GM23338 (cell line): ENCODE measurements around the gene OR4D2. TPM values are rescaled to one million over a fixed set of nuclear protein-coding genes. Genes with fewer than 3 reads are reported as not detected.

Experiments used
- ATAC-seq: fragments of 200-7000 bp; cut with Tn5 transposase; 3 replicates; pipeline ENCODE4 v1.9.1; 2020
- DNase-seq: peaks from one replicate; pipeline ENCODE4 v3.0.0-alpha.2; 2015; ENCODE audit warnings: low spot score
- H2AFZ ChIP-seq: fragments of 200-600 bp; sonication (generic); 2 replicates; pipeline ENCODE4 v1.8.0; 2016; ENCODE audit warnings: antibody characterized with exemption, mild to moderate bottlenecking, moderate library complexity
- H3F3A ChIP-seq: fragments of 200-600 bp; sonication (generic); replicated peaks from 2 replicates; pipeline ENCODE4 v1.8.0; 2017; ENCODE audit warnings: antibody characterized with exemption, mixed run types, low read depth
- H3K27ac ChIP-seq: fragments of 200-600 bp; sonication (generic); 2 replicates; pipeline ENCODE4 v1.6.1; 2016; ENCODE audit warnings: low read depth
- H3K27me3 ChIP-seq: fragments of 200-600 bp; sonication (generic); 2 replicates; pipeline ENCODE4 v1.8.0; 2016; ENCODE audit warnings: mild to moderate bottlenecking, mixed run types, moderate library complexity; ENCODE audit not compliant: insufficient read depth
- H3K36me3 ChIP-seq: fragments of 200-600 bp; sonication (generic); 2 replicates; pipeline ENCODE4 v1.8.0; 2016; ENCODE audit warnings: mild to moderate bottlenecking; ENCODE audit not compliant: insufficient read depth
- H3K4me1 ChIP-seq: fragments of 200-600 bp; sonication (generic); 2 replicates; pipeline ENCODE4 v1.8.0; 2016; ENCODE audit warnings: mild to moderate bottlenecking, moderate library complexity; ENCODE audit not compliant: insufficient read depth
- H3K4me2 ChIP-seq: fragments of 200-600 bp; sonication (generic); 2 replicates; pipeline ENCODE4 v1.7.1; 2017; ENCODE audit warnings: mixed run types
- H3K4me3 ChIP-seq: fragments of 200-600 bp; sonication (generic); 2 replicates; pipeline ENCODE4 v1.6.1; 2016; ENCODE audit warnings: mixed run types
- H3K79me2 ChIP-seq: fragments of 200-600 bp; sonication (generic); replicated peaks from 2 replicates; pipeline ENCODE4 v1.8.0; 2017; ENCODE audit warnings: mild to moderate bottlenecking; ENCODE audit not compliant: insufficient read depth
- H3K9me2 ChIP-seq: fragments of 200-600 bp; sonication (generic); 2 replicates; pipeline ENCODE4 v1.8.0; 2017; ENCODE audit not compliant: insufficient read depth
- H4K20me1 ChIP-seq: fragments of 200-600 bp; sonication (generic); replicated peaks from 2 replicates; pipeline ENCODE4 v1.8.0; 2017; ENCODE audit warnings: mild to moderate bottlenecking; ENCODE audit not compliant: insufficient read depth
- H3K27ac Mint-ChIP-seq: 2 replicates; pipeline ENCODE4 v1.8.0; 2020; ENCODE audit warnings: inconsistent platforms, mild to moderate bottlenecking, moderate library complexity, mixed read lengths
- H3K27me3 Mint-ChIP-seq: 3 replicates; pipeline ENCODE4 v1.8.0; 2022; ENCODE audit warnings: low read depth, mild to moderate bottlenecking, moderate library complexity, mixed read lengths, inconsistent platforms; ENCODE audit not compliant: insufficient read depth, poor library complexity
- H3K36me3 Mint-ChIP-seq: 3 replicates; pipeline ENCODE4 v1.8.0; 2021; ENCODE audit warnings: low read depth, mild to moderate bottlenecking, inconsistent platforms, moderate library complexity, mixed read lengths
- H3K4me1 Mint-ChIP-seq: 3 replicates; pipeline ENCODE4 v1.8.0; 2020; ENCODE audit warnings: mild to moderate bottlenecking, inconsistent platforms, mixed read lengths
- H3K4me3 Mint-ChIP-seq: 3 replicates; pipeline ENCODE4 v1.8.0; 2021; ENCODE audit warnings: moderate library complexity, mild to moderate bottlenecking, inconsistent platforms, mixed read lengths
- H3K9me3 Mint-ChIP-seq: 3 replicates; pipeline ENCODE4 v1.8.0; 2020; ENCODE audit warnings: moderate library complexity, mild to moderate bottlenecking, inconsistent platforms, mixed read lengths
- CTCF ChIP-seq, 2 experiments: fragments of 200-600 bp in 1 of 2; sonication (generic) in 1 of 2; conservative IDR thresholded peaks; 2 replicates each; pipeline versions ENCODE4 v1.5.1 to v1.6.1; 2016 to 2017; ENCODE audit warnings: antibody characterized with exemption in 2 of 2, low read depth in 2 of 2, mild to moderate bottlenecking in 2 of 2, moderate library complexity in 1 of 2
- JUNB ChIP-seq: IDR thresholded peaks from one replicate; pipeline ENCODE4 v1.6.1; 2016; ENCODE audit warnings: antibody characterized with exemption; ENCODE audit not compliant: unreplicated experiment
- NANOG ChIP-seq: IDR thresholded peaks from 2 replicates; pipeline ENCODE4 v1.6.1; 2016; ENCODE audit warnings: antibody characterized with exemption, borderline replicate concordance
- POLR2AphosphoS5 ChIP-seq: IDR thresholded peaks from 2 replicates; pipeline ENCODE4 v1.6.1; 2016; ENCODE audit warnings: antibody characterized with exemption, low read depth
- REST ChIP-seq: IDR thresholded peaks from one replicate; pipeline ENCODE4 v1.6.1; 2018; ENCODE audit warnings: antibody characterized with exemption; ENCODE audit not compliant: unreplicated experiment
- STAT1 ChIP-seq: IDR thresholded peaks from one replicate; pipeline ENCODE4 v1.6.1; 2016; ENCODE audit warnings: antibody characterized with exemption; ENCODE audit not compliant: unreplicated experiment
- ZNF114 ChIP-seq: fragments of 250-450 bp; sonication (Bioruptor Pico); IDR thresholded peaks from 2 replicates; pipeline ENCODE4 v1.5.0; 2020; ENCODE audit warnings: mild to moderate bottlenecking, moderate library complexity
- ZNF331 ChIP-seq: fragments of 250-450 bp; sonication (Bioruptor Pico); IDR thresholded peaks from 2 replicates; pipeline ENCODE4 v1.5.0; 2020; ENCODE audit warnings: low read depth, mild to moderate bottlenecking, moderate library complexity
- ZNF462 ChIP-seq: fragments of 250-450 bp; sonication (Bioruptor Pico); IDR thresholded peaks from 2 replicates; pipeline ENCODE4 v1.5.0; 2020; ENCODE audit warnings: mild to moderate bottlenecking, moderate library complexity
- polyA plus RNA-seq: library from polyadenylated mRNA; unstranded; fragments of >200 nt; fragmentation: Nextera tagmentation; extraction: Ambion mirVana; gene quantifications from 2 replicates; pipeline ENCODE4 v1.2.1, GENCODE V29; 2016
- total RNA-seq: library from RNA; depleted of rRNA; stranded (reverse); fragments of >200 nt; shearing (Covaris generic); gene quantifications from 2 replicates; pipeline ENCODE4 v1.2.3, GENCODE V29; 2014

Gene OR4D2
- total and polyA plus RNA-seq, 2 experiments from 2014 or later, result not detected

GRCh38 chr17:58195518-58196123 lies 28.8 kb downstream of the OR4D2 start (continued):
- TF ChIP-seq REST, result no peak
- no peak for TF ChIP-seq STAT1
- no peak for TF ChIP-seq ZNF114 (CRISPR knock-in tag)
- no peak for TF ChIP-seq ZNF462 (CRISPR knock-in tag)

- H3K27me3 Mint-ChIP-seq, result peaks cover 19% of the 10 kb centered on the region
- TF ChIP-seq JUNB, result no peak
- TF ChIP-seq STAT1, result no peak
- TF ChIP-seq REST, result no peak
- no peak for TF ChIP-seq CTCF (conservative IDR thresholded peaks at IDR 0.05; ENCODE audit: low read depth in 2 of 2)
- TF ChIP-seq ZNF331 (CRISPR knock-in tag), result no peak
- no peak for TF ChIP-seq ZNF114 (CRISPR knock-in tag)
- no peak for TF ChIP-seq POLR2AphosphoS5
- TF ChIP-seq NANOG, result no peak
Measured at GRCh38 chr17:58196610-58197009, 29.8 kb downstream of the OR4D2 start.

More at GRCh38 chr17:58196610-58197009, 29.8 kb downstream of the OR4D2 start:
- no peak for ATAC-seq
- Histone ChIP-seq H3K9me2 (no peaks in the 10 kb centered on the region), H3K27me3 (0 out of 2 replicates have a peak, but pooled peaks cover 3% of the 10 kb centered on the region), H3F3A (no peaks in the 10 kb centered on the region), H3K27ac (no peak overlapping the region), H3K36me3 (no peaks in the 10 kb centered on the region), H3K4me3 (no peak overlapping the region), H3K4me2 (no peak overlapping the region), H3K4me1 (no peaks in the 10 kb centered on the region), H3K79me2 (no peaks in the 10 kb centered on the region), H2AFZ (no peak overlapping the region), H4K20me1 (no peaks in the 10 kb centered on the region)
- Mint-ChIP-seq H3K4me1 (no peaks in the 10 kb centered on the region; the same call in 2 of the 3 replicates), H3K4me3 (no peak overlapping the region), H3K36me3 (no peaks in the 10 kb centered on the region), H3K27ac (no peak overlapping the region), H3K9me3 (no peaks in the 10 kb centered on the region)
- no peak for DNase-seq
